Measurements from ENCODE around the gene MYT1.

GRCh38 chr20:64156886-64157875 lies 7.1 kb upstream of the MYT1 start:
- no peak for TF ChIP-seq EZH2 (IDR thresholded peaks at IDR 0.05; ENCODE audit: borderline replicate concordance, insufficient read depth, low read length, poor library complexity, severe bottlenecking)
- TF ChIP-seq CTCF (IDR thresholded peaks at IDR 0.05; ENCODE audit: poor library complexity, severe bottlenecking) = no peak
- TF ChIP-seq REST (IDR thresholded peaks at IDR 0.05; ENCODE audit: borderline replicate concordance) = no peak

All from neural cell (in vitro differentiated cells).